Parathyroid adenoma (tissue), 2 donors: ENCODE measurements around the gene DYNLL2.

Source experiments
- H2AFZ ChIP-seq: fragments of 300-600 bp; sonication (generic); one replicate; pipeline ENCODE4 v1.7.0; 2017; ENCODE audit warnings: antibody characterized with exemption, mild to moderate bottlenecking
- H3K27ac ChIP-seq: fragments of 300-600 bp; sonication (generic); one replicate; pipeline ENCODE4 v1.7.0; 2017
- H3K27me3 ChIP-seq: fragments of 300-600 bp; sonication (generic); one replicate; pipeline ENCODE4 v1.7.0; 2017; ENCODE audit warnings: low read length; ENCODE audit not compliant: control insufficient read depth, insufficient read depth
- H3K36me3 ChIP-seq: fragments of 300-600 bp; sonication (generic); one replicate; pipeline ENCODE4 v1.7.0; 2017; ENCODE audit warnings: low read length; ENCODE audit not compliant: control insufficient read depth, insufficient read depth
- H3K4me1 ChIP-seq: fragments of 300-600 bp; sonication (generic); one replicate; pipeline ENCODE4 v1.7.0; 2017; ENCODE audit warnings: control low read depth
- H3K4me2 ChIP-seq: fragments of 300-600 bp; sonication (generic); one replicate; pipeline ENCODE4 v1.7.0; 2017; ENCODE audit warnings: low read length
- H3K4me3 ChIP-seq: fragments of 300-600 bp; sonication (generic); one replicate; pipeline ENCODE4 v1.7.0; 2017; ENCODE audit warnings: low read depth, low read length
- H3K79me2 ChIP-seq: fragments of 300-600 bp; sonication (generic); one replicate; pipeline ENCODE4 v1.7.0; 2017; ENCODE audit warnings: control low read depth
- H3K9ac ChIP-seq: fragments of 300-600 bp; sonication (generic); one replicate; pipeline ENCODE4 v1.7.0; 2017; ENCODE audit warnings: mild to moderate bottlenecking
- H3K9me3 ChIP-seq: fragments of 300-600 bp; sonication (generic); one replicate; pipeline ENCODE4 v1.7.0; 2017; ENCODE audit warnings: low read length; ENCODE audit not compliant: control insufficient read depth
- TF ChIP-seq, protein P1 (sequence below): fragments of 300-600 bp; sonication (generic); IDR thresholded peaks from one replicate; pipeline ENCODE4 v1.7.0; 2017; ENCODE audit warnings: antibody characterized with exemption, mild to moderate bottlenecking
- donor health status: primary hyperparathyroidism.

Gene DYNLL2

DNA sequence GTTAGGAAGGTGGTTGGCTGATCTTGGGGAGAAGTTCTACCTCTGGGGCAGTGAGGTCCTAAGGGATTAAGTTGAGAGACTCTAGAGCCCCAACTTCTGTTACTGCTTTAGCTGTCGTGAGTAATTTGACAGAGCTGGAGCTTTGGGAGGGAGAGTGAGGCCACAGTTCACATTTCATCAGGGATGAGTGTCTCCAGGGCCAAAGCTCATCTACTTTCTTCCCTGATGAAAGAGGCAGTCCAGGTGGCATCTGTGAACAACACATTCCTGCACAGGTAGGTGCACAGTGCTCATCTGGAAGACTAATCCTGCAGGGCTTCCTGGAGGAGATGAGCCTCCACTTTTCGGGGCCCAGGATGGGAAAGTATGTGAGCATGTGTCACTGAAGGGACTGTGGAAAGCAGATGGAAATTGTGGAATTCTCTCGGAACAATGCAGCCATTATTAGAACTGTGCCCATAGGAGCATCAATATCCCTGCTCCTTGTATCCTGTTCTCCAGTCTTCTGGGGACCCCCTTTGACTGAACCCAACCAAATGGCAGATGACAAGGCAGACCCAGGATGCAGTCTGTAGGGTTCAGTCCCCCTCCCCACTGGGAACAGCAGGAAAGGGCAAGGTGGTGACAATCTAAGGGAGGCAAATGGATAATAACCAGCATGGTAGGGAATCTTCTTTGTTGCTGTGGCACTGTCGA, 9.0 kb downstream of the DYNLL2 start:
- Histone ChIP-seq H3K9ac (no peak overlapping the region), H3K79me2 (peaks cover 26% of the 10 kb centered on the region), H3K36me3 (no peaks in the 10 kb centered on the region), H3K4me1 (peaks cover 4% of the 10 kb centered on the region), H2AFZ (no peak overlapping the region), H3K4me3 (no peak overlapping the region), H3K27ac (no peak overlapping the region), H3K27me3 (no peaks in the 10 kb centered on the region), H3K9me3 (no peaks in the 10 kb centered on the region), H3K4me2 (no peak overlapping the region)
- TF ChIP-seq, protein P1, sequence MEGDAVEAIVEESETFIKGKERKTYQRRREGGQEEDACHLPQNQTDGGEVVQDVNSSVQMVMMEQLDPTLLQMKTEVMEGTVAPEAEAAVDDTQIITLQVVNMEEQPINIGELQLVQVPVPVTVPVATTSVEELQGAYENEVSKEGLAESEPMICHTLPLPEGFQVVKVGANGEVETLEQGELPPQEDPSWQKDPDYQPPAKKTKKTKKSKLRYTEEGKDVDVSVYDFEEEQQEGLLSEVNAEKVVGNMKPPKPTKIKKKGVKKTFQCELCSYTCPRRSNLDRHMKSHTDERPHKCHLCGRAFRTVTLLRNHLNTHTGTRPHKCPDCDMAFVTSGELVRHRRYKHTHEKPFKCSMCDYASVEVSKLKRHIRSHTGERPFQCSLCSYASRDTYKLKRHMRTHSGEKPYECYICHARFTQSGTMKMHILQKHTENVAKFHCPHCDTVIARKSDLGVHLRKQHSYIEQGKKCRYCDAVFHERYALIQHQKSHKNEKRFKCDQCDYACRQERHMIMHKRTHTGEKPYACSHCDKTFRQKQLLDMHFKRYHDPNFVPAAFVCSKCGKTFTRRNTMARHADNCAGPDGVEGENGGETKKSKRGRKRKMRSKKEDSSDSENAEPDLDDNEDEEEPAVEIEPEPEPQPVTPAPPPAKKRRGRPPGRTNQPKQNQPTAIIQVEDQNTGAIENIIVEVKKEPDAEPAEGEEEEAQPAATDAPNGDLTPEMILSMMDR: no peak

DNA sequence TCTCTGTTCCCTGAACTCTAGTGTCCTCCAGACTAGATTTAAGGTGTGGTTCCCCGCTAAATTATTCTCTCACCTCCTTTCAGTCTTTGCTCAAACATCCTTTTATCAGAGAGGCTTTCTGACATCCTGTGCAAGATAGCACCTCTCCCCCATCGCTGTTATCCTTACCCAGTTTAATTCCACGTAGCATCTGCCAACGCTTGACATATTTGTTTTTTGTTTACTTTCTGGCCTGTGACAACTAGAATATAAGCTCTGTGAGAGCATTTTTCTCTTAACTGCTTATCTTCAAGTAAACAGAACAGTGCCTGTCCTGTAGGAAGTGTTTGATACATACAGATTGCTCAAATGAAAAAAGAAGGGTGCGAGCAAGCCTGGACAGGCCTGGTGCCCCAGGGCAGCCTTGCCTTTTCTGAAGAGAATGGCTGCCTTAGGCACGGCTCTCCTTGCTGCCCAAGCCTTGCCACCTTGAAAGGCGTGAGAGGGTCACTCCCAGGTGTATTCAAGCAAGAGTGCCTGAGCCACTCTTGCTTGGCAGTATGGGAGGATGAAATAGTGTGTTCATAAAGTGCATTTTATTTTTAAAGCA, 9.7 kb downstream of the DYNLL2 start:
- Histone ChIP-seq H3K27ac (no peak overlapping the region), H3K4me2 (no peak overlapping the region), H3K27me3 (no peaks in the 10 kb centered on the region), H3K36me3 (no peaks in the 10 kb centered on the region), H3K4me3 (no peak overlapping the region), H3K4me1 (peaks cover 4% of the 10 kb centered on the region), H3K79me2 (peaks cover 20% of the 10 kb centered on the region), H2AFZ (no peak overlapping the region), H3K9me3 (no peaks in the 10 kb centered on the region), H3K9ac (no peak overlapping the region)
- TF ChIP-seq, protein P1: no peak

DNA sequence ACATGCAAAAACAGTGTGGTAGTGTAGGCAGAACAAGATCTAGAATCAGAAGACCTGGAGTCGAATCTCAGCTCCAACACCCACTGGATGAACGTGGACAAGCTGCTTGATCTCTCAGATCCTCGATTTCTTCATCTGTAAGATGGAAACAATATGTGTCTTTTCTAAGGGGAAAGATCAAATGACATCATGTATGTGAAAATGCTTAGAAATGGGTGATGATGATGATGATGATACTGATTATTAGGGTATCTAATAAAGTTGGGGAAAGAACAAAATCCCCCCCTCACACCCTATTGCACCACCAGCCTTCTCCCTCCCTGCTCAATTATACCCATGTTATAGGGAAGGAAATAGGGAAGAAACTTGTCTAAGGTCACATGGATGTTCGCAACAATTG, 10.9 kb downstream of the DYNLL2 start:
- Histone ChIP-seq H3K79me2 (peaks cover 8% of the 10 kb centered on the region), H3K4me1 (peaks cover 4% of the 10 kb centered on the region), H3K27ac (no peak overlapping the region), H3K4me3 (no peak overlapping the region), H3K9me3 (no peaks in the 10 kb centered on the region), H3K27me3 (no peaks in the 10 kb centered on the region), H3K36me3 (no peaks in the 10 kb centered on the region), H3K9ac (no peak overlapping the region), H2AFZ (no peak overlapping the region), H3K4me2 (no peak overlapping the region)
- TF ChIP-seq, protein P1: no peak

DNA sequence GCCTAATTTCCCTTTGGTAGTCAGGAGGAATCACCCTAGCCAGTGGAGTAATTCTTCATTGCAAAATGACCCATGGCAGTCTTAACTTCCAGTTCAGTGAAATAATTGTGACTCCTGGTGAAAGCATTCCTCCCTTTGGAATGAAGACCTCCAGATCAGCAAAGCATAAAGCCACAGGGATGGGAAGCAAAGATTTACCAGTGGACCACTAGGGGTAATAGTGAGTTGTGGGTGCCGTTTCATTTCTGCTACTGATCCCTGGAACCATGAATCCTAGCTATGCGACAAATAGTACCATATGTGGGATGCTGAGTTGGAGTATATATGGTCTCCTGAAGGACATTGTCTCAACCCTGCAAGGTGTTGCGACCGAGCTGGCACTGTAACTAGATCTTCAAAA, 13.7 kb downstream of the DYNLL2 start:
- TF ChIP-seq, protein P1: no peak
- Histone ChIP-seq H3K79me2 (no peaks in the 10 kb centered on the region), H3K27me3 (no peaks in the 10 kb centered on the region), H3K27ac (no peak overlapping the region), H3K4me3 (no peak overlapping the region), H3K9me3 (no peaks in the 10 kb centered on the region), H3K4me1 (no peaks in the 10 kb centered on the region), H2AFZ (no peak overlapping the region), H3K4me2 (no peak overlapping the region), H3K36me3 (no peaks in the 10 kb centered on the region), H3K9ac (no peak overlapping the region)
